Natural killer cell treated with Interleukin-12 subunit alpha and Interleukin-12 subunit beta and Interleukin-15 and Interleukin-18, amount 100 ng/mL, for 72 hours (primary cell): ENCODE measurements around the gene PDE1A. TPM values are rescaled to one million over a fixed set of nuclear protein-coding genes. Genes with fewer than 3 reads are reported as not detected.

ENCODE experiments used
- ATAC-seq, 2 donors: fragments of 150-1000 bp; cut with Tn5 transposase in 1 of 2; sonication (Bioruptor Pico), chemical (Tn5 transposase) in 1 of 2; 2 replicates each; pipeline ENCODE4 v1.10.0; 2021
- DNase-seq: peaks from one replicate; pipeline ENCODE4 v3.0.0; 2022; ENCODE audit warnings: low spot score
- H3K27ac Mint-ChIP-seq, 2 donors: 1 replicate in 1 of 2; 2 replicates in 1 of 2; pipeline ENCODE4 v1.8.0; 2022; ENCODE audit warnings: mixed read lengths in 2 of 2, mild to moderate bottlenecking in 1 of 2, moderate library complexity in 1 of 2
- H3K27me3 Mint-ChIP-seq, 2 donors: 1 replicate in 1 of 2; 2 replicates in 1 of 2; pipeline ENCODE4 v1.8.0; 2022; ENCODE audit warnings: mixed read lengths in 2 of 2
- H3K36me3 Mint-ChIP-seq: one replicate; pipeline ENCODE4 v1.8.0; 2022; ENCODE audit warnings: mixed read lengths
- H3K4me1 Mint-ChIP-seq, 2 donors: 1 replicate in 1 of 2; 2 replicates in 1 of 2; pipeline ENCODE4 v1.8.0; 2022; ENCODE audit warnings: low read depth in 2 of 2, mixed read lengths in 2 of 2, mild to moderate bottlenecking in 1 of 2
- H3K4me3 Mint-ChIP-seq: one replicate; pipeline ENCODE4 v1.8.0; 2022; ENCODE audit warnings: mixed read lengths
- H3K9me3 Mint-ChIP-seq: 2 replicates; pipeline ENCODE4 v1.8.0; 2022; ENCODE audit warnings: mixed read lengths
- total RNA-seq, 2 donors: library from RNA; stranded (reverse); gene quantifications; one replicate each; pipeline ENCODE4 v1.2.3, GENCODE V29; 2022

The PDE1A gene
- total RNA-seq, 2 donors from 2014 or later = not detected

DNA sequence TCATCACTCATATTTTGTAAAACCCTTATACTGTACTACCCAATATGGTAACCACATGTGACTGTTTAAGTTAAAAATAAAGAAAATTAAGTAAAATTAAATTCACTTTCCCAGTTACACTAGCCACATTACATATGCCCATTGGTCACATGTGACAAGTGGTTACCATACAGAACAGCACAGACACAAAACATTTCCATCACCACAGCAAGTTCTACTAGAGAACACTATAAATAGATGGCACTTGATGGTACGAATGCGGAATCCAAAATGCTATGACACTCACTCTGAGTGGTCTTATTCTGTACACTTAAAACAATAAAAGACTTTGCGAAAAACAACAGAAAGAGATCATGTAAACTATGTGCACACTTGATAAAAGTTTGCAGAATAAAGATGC is 202.2 kb downstream of the PDE1A start:
- H3K27me3 Mint-ChIP-seq = peaks cover 0 to 4% of the 10 kb centered on the region in 2 donors
- no peak for DNase-seq
- H3K4me3 Mint-ChIP-seq = no peak overlapping the region
- H3K9me3 Mint-ChIP-seq = no peaks in the 10 kb centered on the region
- ATAC-seq = no peak
- H3K36me3 Mint-ChIP-seq = no peaks in the 10 kb centered on the region
- no peaks in the 10 kb centered on the region for H3K4me1 Mint-ChIP-seq
- no peak overlapping the region for H3K27ac Mint-ChIP-seq

DNA sequence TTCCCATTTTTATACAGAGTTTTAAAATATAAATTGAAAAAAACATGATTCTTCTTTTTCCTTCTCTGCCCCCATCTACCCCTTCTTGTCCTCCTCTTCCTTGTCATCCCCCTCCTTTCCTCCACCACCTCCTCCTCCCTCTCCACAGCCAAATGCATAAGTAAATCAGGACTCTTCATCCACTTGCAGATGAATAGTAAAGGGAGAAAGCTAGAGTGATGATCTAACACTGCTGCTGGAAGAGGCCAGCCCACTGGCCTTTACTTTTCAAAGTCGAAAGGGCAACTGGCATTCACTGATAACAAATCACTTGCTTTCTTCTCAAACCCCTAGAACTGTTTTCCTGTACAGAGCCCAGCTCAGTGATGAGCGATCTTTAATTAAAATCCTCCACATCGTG is 205.8 kb downstream of the PDE1A start:
- ATAC-seq (no peak), DNase-seq (no peak)
- no peaks in the 10 kb centered on the region for H3K36me3 Mint-ChIP-seq
- H3K4me1 Mint-ChIP-seq = no peaks in the 10 kb centered on the region
- no peaks in the 10 kb centered on the region for H3K9me3 Mint-ChIP-seq
- no peak overlapping the region for H3K27ac Mint-ChIP-seq
- H3K4me3 Mint-ChIP-seq = no peak overlapping the region
- H3K27me3 Mint-ChIP-seq = peaks cover 0 to 4% of the 10 kb centered on the region in 2 donors

DNA sequence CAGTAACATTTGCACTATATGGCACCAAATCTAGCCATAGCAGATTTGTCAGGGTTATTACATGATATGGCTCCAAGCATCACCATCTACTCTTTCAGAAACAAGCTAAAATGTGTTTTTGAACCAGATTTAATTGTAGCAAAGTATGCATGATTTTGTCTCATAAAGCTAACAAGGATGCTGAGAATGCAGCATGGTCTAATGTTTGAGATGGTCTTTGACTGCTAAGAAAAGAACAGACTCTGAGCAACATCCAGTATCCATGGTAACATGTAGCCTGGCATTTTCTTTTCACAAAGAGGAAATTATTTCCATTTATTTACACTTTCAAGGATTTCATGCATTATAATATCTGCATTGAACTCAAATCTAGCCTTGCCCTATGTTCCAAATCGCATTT is 206.5 kb downstream of the PDE1A start:
- ATAC-seq (no peak), DNase-seq (no peak)
- H3K27me3 Mint-ChIP-seq = peaks cover 0 to 4% of the 10 kb centered on the region in 2 donors
- no peaks in the 10 kb centered on the region for H3K9me3 Mint-ChIP-seq
- no peaks in the 10 kb centered on the region for H3K4me1 Mint-ChIP-seq
- no peak overlapping the region for H3K27ac Mint-ChIP-seq
- H3K36me3 Mint-ChIP-seq = no peaks in the 10 kb centered on the region
- H3K4me3 Mint-ChIP-seq = no peak overlapping the region

DNA sequence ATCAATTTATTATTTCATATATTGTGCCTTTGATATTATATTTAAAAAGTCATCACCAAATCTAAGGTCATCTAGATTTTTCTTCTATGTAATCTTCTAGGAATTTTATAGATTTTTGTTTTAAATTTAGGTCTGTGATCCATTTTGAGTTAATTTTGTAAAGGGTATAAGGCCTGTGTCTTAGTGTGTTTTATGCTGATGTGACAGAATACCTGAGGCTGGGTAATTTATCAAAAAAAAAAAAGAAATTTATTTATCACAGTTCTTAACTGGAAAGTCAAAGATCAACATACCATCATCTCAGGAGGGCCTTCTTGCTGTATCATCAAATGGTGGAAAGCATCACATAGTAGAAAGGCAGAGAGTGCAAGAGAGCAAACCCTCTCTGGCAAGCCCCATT is 216.2 kb downstream of the PDE1A start:
- H3K9me3 Mint-ChIP-seq = peaks cover 6% of the 10 kb centered on the region
- H3K4me1 Mint-ChIP-seq = no peaks in the 10 kb centered on the region
- DNase-seq (no peak), ATAC-seq (no peak)
- no peaks in the 10 kb centered on the region for H3K27me3 Mint-ChIP-seq
- H3K27ac Mint-ChIP-seq = no peak overlapping the region
- no peaks in the 10 kb centered on the region for H3K36me3 Mint-ChIP-seq
- H3K4me3 Mint-ChIP-seq = no peak overlapping the region

DNA sequence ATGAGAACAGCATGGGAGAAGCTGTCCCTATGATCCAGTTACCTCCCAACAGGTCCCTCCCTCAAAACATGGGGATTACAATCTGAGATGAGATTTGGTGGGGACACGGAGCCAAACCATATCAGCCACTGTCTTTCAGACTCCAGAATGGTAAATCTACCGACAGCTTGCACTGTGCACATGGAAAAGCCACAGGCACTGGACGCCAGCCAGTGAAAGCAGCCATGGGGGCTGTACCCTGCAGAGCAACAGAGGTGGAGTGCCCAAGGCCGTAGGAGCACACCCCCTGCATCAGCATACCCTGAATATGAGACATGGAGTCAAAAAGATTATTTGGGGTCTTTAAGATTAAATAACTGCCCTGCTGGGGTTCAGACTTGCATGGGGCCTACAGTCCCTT is 218.4 kb downstream of the PDE1A start:
- DNase-seq (no peak), ATAC-seq (no peak)
- Mint-ChIP-seq H3K4me3 (no peak overlapping the region), H3K36me3 (no peaks in the 10 kb centered on the region), H3K27ac (no peak overlapping the region), H3K4me1 (no peaks in the 10 kb centered on the region), H3K9me3 (peaks cover 6% of the 10 kb centered on the region), H3K27me3 (no peaks in the 10 kb centered on the region)

DNA sequence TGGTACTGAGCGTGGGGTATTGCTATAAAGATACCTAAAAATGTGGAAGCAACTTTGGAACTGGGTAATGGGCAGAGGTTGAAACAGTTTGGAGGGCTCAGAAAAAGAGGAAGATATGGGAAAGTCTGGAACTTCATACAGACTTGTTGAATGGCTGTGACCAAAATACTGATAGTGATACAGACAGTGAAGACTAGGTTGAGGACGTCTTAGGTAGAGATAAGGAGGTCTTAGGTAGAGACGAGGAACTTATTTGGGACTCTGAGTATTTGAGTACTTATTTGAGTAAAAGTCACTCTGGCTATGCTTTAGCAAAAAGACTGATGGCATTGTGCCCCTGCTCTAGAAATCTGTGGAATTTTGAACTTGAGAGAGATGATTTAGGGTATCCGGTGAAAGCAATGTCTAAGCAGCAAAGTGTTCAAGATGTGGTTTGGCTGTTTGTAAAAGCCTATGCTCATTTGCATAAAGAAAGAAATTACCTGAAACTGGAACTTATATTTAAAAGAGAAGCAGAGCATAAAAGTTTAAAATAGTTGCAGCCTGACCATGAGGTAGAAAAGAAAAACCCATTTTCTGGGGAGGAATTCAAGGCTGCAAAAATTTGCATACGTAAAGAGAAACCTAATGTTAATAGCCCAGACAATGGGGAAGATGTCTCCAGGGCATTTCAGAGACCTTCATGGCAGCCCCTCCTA is 219.6 kb downstream of the PDE1A start:
- no peaks in the 10 kb centered on the region for H3K4me1 Mint-ChIP-seq
- ATAC-seq (no peak), DNase-seq (no peak)
- no peak overlapping the region for H3K4me3 Mint-ChIP-seq
- H3K27me3 Mint-ChIP-seq = no peaks in the 10 kb centered on the region
- peaks cover 6% of the 10 kb centered on the region for H3K9me3 Mint-ChIP-seq
- H3K27ac Mint-ChIP-seq = no peak overlapping the region
- H3K36me3 Mint-ChIP-seq = no peaks in the 10 kb centered on the region

DNA sequence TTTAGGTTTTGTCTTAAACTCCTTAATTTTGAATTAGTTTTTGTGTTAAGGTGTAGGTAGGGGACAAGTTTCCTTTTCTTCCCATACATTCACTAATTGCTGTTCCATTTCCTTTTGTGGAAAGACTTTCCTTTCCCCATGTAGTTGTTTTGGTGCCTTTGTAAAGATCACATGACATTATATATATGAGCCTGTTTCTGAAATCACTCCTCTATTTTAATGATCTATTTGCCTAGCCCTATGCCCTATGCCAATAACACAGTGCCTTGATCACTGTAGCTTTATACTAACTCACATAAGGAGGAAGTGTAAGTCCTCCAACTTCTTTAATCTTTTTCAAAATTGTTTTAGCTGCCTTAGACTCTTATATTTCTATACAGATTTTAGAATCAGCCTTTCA is 229.3 kb downstream of the PDE1A start:
- Mint-ChIP-seq H3K27ac (no peak overlapping the region), H3K36me3 (no peaks in the 10 kb centered on the region), H3K27me3 (peaks cover 0 to 5% of the 10 kb centered on the region in 2 donors), H3K4me3 (no peak overlapping the region), H3K4me1 (no peaks in the 10 kb centered on the region), H3K9me3 (no peaks in the 10 kb centered on the region)
- ATAC-seq = no peak
- no peak for DNase-seq

DNA sequence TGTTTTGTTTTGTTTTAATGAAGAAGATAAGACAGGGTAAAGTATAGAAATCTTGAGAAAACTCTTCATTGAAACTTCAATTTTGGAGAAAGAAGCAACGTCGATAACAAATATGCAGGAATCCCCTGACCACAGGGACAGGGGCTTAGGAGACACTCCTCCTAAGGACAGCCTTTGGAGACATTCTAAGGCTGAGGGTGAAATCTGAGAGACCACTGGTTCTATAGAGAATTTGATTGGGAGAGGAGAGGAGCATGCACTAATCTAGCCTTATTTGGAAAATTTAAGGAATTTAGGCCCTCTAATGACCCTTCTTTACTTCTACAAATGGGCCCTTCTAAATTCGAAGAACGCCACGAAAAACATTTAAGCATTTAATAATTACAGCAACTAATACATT is 233.5 kb downstream of the PDE1A start:
- no peak overlapping the region for H3K27ac Mint-ChIP-seq
- no peaks in the 10 kb centered on the region for H3K36me3 Mint-ChIP-seq
- ATAC-seq (no peak), DNase-seq (no peak)
- no peaks in the 10 kb centered on the region for H3K9me3 Mint-ChIP-seq
- no peaks in the 10 kb centered on the region for H3K4me1 Mint-ChIP-seq
- H3K27me3 Mint-ChIP-seq = peaks cover 0 to 12% of the 10 kb centered on the region in 2 donors
- H3K4me3 Mint-ChIP-seq = no peak overlapping the region

DNA sequence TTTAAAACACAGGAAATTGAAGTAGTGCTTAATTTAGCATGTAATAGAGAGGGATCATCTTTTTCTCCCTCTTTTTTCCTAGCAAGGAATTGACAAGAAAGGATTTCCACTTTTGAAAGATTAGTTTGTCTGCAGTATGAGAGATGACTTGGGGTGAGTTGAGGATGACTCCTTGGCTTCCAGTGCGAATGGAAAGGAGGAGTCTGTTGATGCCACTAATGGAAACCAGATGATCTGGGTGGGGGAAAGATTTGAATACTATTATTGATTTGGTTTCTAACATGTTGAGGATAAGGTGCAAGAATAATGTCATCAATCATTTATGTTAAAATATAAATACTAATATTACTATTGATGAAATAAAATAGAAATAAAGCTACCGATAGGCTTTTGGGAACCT is 235.8 kb downstream of the PDE1A start:
- no peaks in the 10 kb centered on the region for H3K4me1 Mint-ChIP-seq
- H3K4me3 Mint-ChIP-seq = no peak overlapping the region
- H3K27me3 Mint-ChIP-seq = peaks cover 0 to 12% of the 10 kb centered on the region in 2 donors
- H3K9me3 Mint-ChIP-seq = no peaks in the 10 kb centered on the region
- no peak for ATAC-seq
- DNase-seq = no peak
- H3K27ac Mint-ChIP-seq = no peak overlapping the region
- H3K36me3 Mint-ChIP-seq = no peaks in the 10 kb centered on the region

DNA sequence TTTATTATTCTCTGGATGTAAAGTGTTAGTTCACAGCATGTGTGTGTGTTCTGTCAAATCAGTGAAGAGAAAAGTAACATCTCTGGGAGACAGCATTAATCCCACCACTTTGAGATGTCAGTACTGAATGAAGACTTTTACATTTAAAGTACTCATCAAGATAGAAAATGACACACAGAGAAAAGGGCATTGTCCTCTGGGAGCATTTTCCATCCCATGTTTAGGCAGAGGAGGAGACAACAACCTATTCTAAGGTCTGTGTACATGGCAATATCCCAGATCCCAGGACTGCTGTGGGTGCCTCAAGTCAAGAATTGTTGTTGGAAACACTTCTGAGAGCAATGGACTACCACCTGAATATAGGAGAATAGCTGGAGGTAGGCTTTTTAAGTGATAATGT is 239.7 kb downstream of the PDE1A start:
- no peak for DNase-seq
- no peaks in the 10 kb centered on the region for H3K9me3 Mint-ChIP-seq
- H3K27me3 Mint-ChIP-seq = peaks cover 3 to 19% of the 10 kb centered on the region in 2 donors
- no peaks in the 10 kb centered on the region for H3K36me3 Mint-ChIP-seq
- H3K4me1 Mint-ChIP-seq = no peaks in the 10 kb centered on the region
- no peak overlapping the region for H3K4me3 Mint-ChIP-seq
- no peak for ATAC-seq
- H3K27ac Mint-ChIP-seq = no peak overlapping the region

DNA sequence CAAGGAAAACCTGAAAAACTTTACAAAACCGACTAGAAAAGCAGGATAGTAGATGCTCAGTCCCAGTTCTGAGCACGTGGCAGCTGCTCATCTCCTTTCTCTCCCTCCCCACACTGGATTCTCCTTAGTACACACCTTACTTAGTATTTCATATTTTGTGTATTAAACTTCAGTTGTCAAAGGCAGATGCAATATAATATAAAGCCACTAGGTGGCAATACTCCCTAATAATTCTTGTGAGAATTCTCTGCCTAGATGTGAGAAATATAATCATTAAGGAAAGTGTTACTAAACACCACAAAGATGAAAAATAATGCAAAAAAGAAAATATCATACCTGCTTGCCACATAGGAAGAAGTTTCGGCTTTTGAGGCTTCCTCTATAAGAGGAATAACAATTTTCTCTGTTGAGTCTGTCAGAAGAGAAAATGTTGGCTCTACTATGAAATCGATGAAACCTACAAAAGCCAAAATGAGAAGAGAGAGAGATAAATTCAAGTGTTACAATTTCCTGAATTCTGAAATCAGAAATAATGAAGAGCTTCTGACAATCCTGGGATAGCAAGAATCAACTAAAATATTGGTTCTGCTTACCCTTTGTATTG is 240.6 kb downstream of the PDE1A start:
- Mint-ChIP-seq H3K27me3 (peaks cover 4 to 19% of the 10 kb centered on the region in 2 donors), H3K9me3 (no peaks in the 10 kb centered on the region), H3K4me1 (no peaks in the 10 kb centered on the region), H3K4me3 (no peak overlapping the region), H3K27ac (no peak overlapping the region), H3K36me3 (no peaks in the 10 kb centered on the region)
- ATAC-seq (no peak), DNase-seq (no peak)

DNA sequence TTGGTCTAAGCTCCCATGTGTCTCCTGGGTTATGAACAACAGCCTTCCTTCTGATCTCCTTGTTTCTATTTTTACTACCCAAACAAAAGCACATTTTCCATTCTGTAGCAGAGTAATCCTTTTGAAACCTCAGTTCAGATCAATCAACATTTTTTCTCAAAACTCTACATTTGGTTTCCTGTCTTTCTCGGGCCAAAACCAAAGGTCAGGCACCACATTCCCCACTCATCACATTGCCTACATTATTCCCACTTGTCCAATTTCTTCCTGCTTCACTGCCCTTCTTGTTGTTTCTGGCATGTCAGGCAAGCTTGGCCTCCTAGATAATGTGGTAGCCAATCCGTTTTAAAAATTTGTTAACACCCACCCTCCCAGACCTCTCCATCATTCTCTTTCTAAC is 244.4 kb downstream of the PDE1A start:
- DNase-seq (no peak), ATAC-seq (no peak)
- no peaks in the 10 kb centered on the region for H3K4me1 Mint-ChIP-seq
- H3K4me3 Mint-ChIP-seq = no peak overlapping the region
- peaks cover 7 to 14% of the 10 kb centered on the region in 2 donors for H3K27me3 Mint-ChIP-seq
- H3K27ac Mint-ChIP-seq = no peak overlapping the region
- no peaks in the 10 kb centered on the region for H3K9me3 Mint-ChIP-seq
- H3K36me3 Mint-ChIP-seq = no peaks in the 10 kb centered on the region

DNA sequence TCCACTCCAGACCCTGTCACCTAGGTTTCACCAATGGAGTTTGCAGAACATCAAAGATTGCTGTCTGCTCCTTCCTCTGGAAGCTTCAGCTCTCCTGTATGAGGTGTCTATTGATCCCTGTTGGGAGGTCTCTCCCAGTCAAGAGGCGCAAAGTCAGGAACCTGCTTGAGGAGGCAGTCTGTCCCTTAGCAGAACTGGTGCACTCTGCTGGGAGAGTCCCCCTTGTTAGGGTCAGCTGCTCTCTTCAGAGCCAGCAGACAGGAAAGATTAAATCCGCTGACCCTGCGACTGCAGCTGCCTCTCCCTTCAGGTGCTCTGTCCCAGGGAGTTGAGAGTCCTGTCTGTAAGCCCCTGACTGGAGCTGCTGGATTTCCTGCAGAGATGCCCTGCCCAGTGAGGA is 245.5 kb downstream of the PDE1A start:
- no peak for DNase-seq
- no peak overlapping the region for H3K27ac Mint-ChIP-seq
- H3K36me3 Mint-ChIP-seq = no peaks in the 10 kb centered on the region
- no peak for ATAC-seq
- H3K27me3 Mint-ChIP-seq = peaks cover 7 to 14% of the 10 kb centered on the region in 2 donors
- no peak overlapping the region for H3K4me3 Mint-ChIP-seq
- no peaks in the 10 kb centered on the region for H3K4me1 Mint-ChIP-seq
- H3K9me3 Mint-ChIP-seq = no peaks in the 10 kb centered on the region

DNA sequence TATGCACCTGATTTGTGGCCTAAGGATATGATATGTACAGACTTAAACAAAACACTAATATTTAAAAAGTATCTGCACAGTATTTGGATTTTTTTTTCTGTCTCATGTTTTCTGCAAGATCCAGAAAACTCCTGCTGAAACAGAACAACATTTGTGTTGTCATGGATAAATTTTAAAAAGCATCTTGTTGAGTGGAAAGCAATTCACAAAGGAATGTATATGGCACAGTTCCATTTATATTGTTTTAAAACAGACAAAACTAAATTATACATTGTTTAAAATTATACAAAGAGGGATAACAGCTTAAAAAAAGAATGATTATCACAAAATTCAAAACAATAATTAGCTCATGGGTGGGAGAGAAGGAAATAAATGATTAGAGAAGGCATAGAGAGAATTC is 247.7 kb downstream of the PDE1A start:
- Mint-ChIP-seq H3K27me3 (peaks cover 7 to 14% of the 10 kb centered on the region in 2 donors), H3K9me3 (no peaks in the 10 kb centered on the region), H3K27ac (no peak overlapping the region), H3K36me3 (no peaks in the 10 kb centered on the region), H3K4me1 (no peaks in the 10 kb centered on the region), H3K4me3 (no peak overlapping the region)
- no peak for ATAC-seq
- DNase-seq = no peak
